Left lung (tissue), 10 donors: Measurements from ENCODE around the gene LRRN4. TPM values are rescaled to one million over a fixed set of nuclear protein-coding genes. Genes with fewer than 3 reads are reported as not detected.
"Not testable (repeated sequence)": the region's sequence is repeated elsewhere in the genome, so short reads cannot be mapped to it uniquely, and the experiment has no call there.

Experiments used
- ATAC-seq: fragments of 200-7000 bp; cut with Tn5 transposase; one replicate; pipeline ENCODE4 v1.9.1; 2020; ENCODE audit warnings: moderate library complexity
- DNase-seq, 4 donors: peaks; one replicate each; pipeline ENCODE4 v3.0.0-alpha.2; 2013 to 2020
- H3K27ac ChIP-seq, 2 donors: fragments of 200-600 bp; sonication (generic) in 1 of 2; one replicate each; pipeline versions ENCODE4 v1.5.0 to v1.8.0; 2020 to 2021
- H3K27me3 ChIP-seq, 2 donors: fragments of 200-600 bp; sonication (generic) in 1 of 2; one replicate each; pipeline versions ENCODE4 v1.5.0 to v1.8.0; 2020 to 2021
- H3K36me3 ChIP-seq, 2 donors: fragments of 200-600 bp; sonication (generic) in 1 of 2; one replicate each; pipeline versions ENCODE4 v1.5.0 to v1.8.0; 2020 to 2021
- H3K4me1 ChIP-seq, 2 donors: fragments of 200-600 bp; one replicate each; pipeline ENCODE4 v1.8.0; 2021
- H3K4me3 ChIP-seq, 2 donors: fragments of 200-600 bp; sonication (generic) in 1 of 2; one replicate each; pipeline versions ENCODE4 v1.5.0 to v1.8.0; 2020 to 2021; ENCODE audit warnings: mild to moderate bottlenecking in 1 of 2
- H3K9me3 ChIP-seq, 2 donors: fragments of 200-600 bp; sonication (generic) in 1 of 2; one replicate each; pipeline versions ENCODE4 v1.5.0 to v1.8.0; 2020 to 2021
- intact Hi-C, 2 donors: fragments of 100-400 bp; cut with DNase I; formaldehyde crosslinking; loops; one replicate each; pipeline versions ENCODE4 v1.11.2 to v1.14.2; 2022
- polyA plus RNA-seq, 6 donors: library from polyadenylated mRNA; unstranded; fragments of 120-200 nt; gene quantifications; one replicate each; pipeline ENCODE4 v1.2.1, GENCODE V29; 2013; ENCODE audit not compliant: insufficient read length in 6 of 6
- total RNA-seq, 2 donors: library from RNA; stranded (reverse); fragmentation: NEBNext Ultra II Directional; extraction: Animal tissue kit (Norgen Biotek cat#: 25700); gene quantifications; one replicate each; pipeline ENCODE4 v1.2.1, GENCODE V29; 2021
- TF ChIP-seq, protein P1 (sequence below), 2 donors: fragments of 200-600 bp; sonication (generic) in 1 of 2; IDR thresholded peaks; one replicate each; pipeline versions ENCODE4 v1.5.0 to v1.8.0; 2021; ENCODE audit warnings: antibody characterized with exemption in 2 of 2
- donor health status: DM: no; HTN: yes; CAD: no.
- donor health status: DM: no; HTN: no; CAD: no.

Gene LRRN4
- total and polyA plus RNA-seq, 8 donors: 0.31 to 44.3 (median 1.1) TPM

DNA sequence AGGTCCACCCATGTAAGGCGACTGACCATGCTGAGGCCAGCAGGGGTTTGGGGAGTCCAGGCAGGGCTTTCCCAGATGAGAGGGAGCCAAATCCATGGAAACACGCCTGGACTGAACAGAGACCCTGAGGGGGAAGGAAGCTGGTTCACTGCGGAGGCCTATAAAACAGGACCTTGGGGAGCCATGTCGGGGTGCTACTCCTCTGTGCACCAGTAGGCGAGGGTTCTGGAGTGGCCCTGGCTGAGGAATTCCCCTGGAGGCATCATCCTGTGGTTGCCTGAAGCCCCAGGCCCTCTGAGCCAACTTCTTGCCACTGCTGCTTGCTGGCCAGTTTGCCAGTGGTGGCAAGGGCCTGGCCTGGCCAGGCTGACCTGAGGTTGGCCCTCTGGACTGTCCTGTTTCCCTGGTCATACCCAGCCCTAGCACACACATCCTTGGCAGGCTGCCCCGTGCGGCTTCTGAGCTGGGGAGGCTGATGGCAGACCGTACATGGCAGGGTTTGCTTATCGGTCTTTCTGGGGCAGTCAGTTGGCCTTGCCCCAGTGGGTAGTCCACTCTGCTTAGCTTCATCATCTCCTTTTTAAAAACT lies 2.2 kb upstream of the LRRN4 start:
- no peak overlapping the region for H3K27ac ChIP-seq
- intact Hi-C loops: no loop called here
- peaks cover 3 to 12% of the 10 kb centered on the region in 2 donors for H3K4me1 ChIP-seq
- TF ChIP-seq, protein P1, sequence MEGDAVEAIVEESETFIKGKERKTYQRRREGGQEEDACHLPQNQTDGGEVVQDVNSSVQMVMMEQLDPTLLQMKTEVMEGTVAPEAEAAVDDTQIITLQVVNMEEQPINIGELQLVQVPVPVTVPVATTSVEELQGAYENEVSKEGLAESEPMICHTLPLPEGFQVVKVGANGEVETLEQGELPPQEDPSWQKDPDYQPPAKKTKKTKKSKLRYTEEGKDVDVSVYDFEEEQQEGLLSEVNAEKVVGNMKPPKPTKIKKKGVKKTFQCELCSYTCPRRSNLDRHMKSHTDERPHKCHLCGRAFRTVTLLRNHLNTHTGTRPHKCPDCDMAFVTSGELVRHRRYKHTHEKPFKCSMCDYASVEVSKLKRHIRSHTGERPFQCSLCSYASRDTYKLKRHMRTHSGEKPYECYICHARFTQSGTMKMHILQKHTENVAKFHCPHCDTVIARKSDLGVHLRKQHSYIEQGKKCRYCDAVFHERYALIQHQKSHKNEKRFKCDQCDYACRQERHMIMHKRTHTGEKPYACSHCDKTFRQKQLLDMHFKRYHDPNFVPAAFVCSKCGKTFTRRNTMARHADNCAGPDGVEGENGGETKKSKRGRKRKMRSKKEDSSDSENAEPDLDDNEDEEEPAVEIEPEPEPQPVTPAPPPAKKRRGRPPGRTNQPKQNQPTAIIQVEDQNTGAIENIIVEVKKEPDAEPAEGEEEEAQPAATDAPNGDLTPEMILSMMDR (IDR thresholded peaks at IDR 0.05): no peak
- no peak for DNase-seq
- peaks cover 0 to 49% of the 10 kb centered on the region in 2 donors for H3K27me3 ChIP-seq
- no peaks in the 10 kb centered on the region for H3K36me3 ChIP-seq
- H3K4me3 ChIP-seq: no peak overlapping the region
- no peak for ATAC-seq
- no peaks in the 10 kb centered on the region for H3K9me3 ChIP-seq

- no peak for ATAC-seq
- Histone ChIP-seq H3K4me1 (peaks cover 3 to 12% of the 10 kb centered on the region in 2 donors), H3K4me3 (no peak overlapping the region), H3K36me3 (no peaks in the 10 kb centered on the region), H3K27me3 (peaks cover 3 to 57% of the 10 kb centered on the region in 2 donors), H3K9me3 (no peaks in the 10 kb centered on the region), H3K27ac (no peak overlapping the region)
- DNase-seq: no peak
- TF ChIP-seq, protein P1 (IDR thresholded peaks at IDR 0.05): no peak
- intact Hi-C loops: no loop called here
Observed at GRCh38 chr20:6055161-6055783, 1.4 kb upstream of the LRRN4 start.

DNA sequence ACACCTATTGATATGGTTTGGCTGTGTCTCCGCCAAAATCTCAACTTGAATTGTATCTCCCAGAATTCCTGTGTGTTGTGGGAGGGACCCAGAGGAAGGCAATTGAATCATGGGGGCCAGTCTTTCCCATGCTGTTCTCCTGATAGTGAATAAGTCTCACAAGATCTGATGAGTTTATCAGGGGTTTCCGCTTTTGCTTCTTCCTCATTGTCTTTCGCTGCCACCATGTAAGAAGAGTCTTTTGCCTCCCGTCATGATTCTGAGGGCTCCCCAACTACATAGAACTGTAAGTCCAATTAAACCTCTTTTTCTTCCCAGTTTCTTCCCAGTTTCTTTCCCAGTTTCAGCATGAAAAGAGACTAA lies 810 bp upstream of the LRRN4 start:
- intact Hi-C loops, DNase-seq, H3K36me3 ChIP-seq, H3K27ac ChIP-seq, H3K4me3 ChIP-seq, ATAC-seq, H3K9me3 ChIP-seq: not testable (repeated sequence)
- H3K4me1 ChIP-seq: peaks cover 3 to 12% of the 10 kb centered on the region in 2 donors
- H3K27me3 ChIP-seq: peaks cover 3 to 59% of the 10 kb centered on the region in 2 donors

DNA sequence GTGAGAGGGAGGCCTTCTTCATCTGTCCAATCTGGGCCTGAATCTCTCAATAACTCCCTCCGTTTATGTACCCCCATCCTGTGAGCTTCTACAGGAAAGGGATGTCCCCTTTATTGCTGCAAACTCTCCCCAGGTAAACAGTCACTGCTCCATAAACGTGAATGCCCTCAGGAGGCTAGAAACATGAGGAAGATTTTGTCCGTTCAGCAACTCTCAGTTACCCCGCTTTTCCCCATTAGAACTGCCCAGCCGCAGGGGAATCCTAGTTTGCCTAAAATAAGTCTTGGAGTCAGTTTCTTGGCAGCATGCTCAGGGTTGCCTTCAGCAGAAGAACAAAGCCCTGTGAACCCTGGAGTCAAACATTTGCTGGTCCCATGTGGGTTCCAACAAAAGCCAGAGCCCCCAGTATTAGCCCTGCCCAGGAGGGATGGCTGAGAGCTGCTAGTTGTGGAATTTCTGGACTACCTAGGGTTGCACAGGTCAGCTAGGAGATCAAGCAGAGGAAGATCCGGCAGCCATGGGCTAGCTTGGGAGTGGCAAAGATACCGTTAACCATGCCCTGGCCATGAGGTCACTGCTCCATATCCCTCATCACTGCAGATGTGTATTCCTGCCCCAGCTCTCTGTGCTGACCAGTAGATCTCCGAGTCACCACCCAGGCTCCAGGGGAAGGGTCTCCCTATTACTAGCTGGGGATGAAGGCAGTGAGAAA lies 640 bp downstream of the LRRN4 start:
- Histone ChIP-seq H3K4me1 (peaks cover 3 to 12% of the 10 kb centered on the region in 2 donors), H3K27me3 (peaks cover 3 to 49% of the 10 kb centered on the region in 2 donors), H3K4me3 (peak overlapping the region in 1 of 2 donors; percentile 36), H3K27ac (no peak overlapping the region), H3K36me3 (no peaks in the 10 kb centered on the region), H3K9me3 (no peaks in the 10 kb centered on the region)
- TF ChIP-seq, protein P1 (IDR thresholded peaks at IDR 0.05): no peak
- intact Hi-C loops: no loop called here
- no peak for DNase-seq
- ATAC-seq: no peak

- H3K9me3 ChIP-seq: no peaks in the 10 kb centered on the region
- H3K27ac ChIP-seq: peak overlapping the region; percentile 24 to 69
- intact Hi-C loops: no loop called here
- ATAC-seq: peak; percentile 67
- peak overlapping the region; percentile 29 to 36 for H3K4me3 ChIP-seq
- TF ChIP-seq, protein P1 (IDR thresholded peaks at IDR 0.05): no peak
- peaks cover 3 to 12% of the 10 kb centered on the region in 2 donors for H3K4me1 ChIP-seq
- peaks cover 3 to 49% of the 10 kb centered on the region in 2 donors for H3K27me3 ChIP-seq
- no peak for DNase-seq
- no peaks in the 10 kb centered on the region for H3K36me3 ChIP-seq
Observed at GRCh38 chr20:6051505-6051904, 2.4 kb downstream of the LRRN4 start.
